Heart right ventricle (tissue), 16 donors: ENCODE results near the gene YWHAB. TPM values are rescaled to one million over a fixed set of nuclear protein-coding genes. Genes with fewer than 3 reads are reported as not detected.

Source experiments
- ATAC-seq, 8 donors: fragments of 200-7000 bp; cut with Tn5 transposase; one replicate each; pipeline ENCODE4 v1.9.1; 2020; ENCODE audit warnings: mild to moderate bottlenecking in 8 of 8, moderate library complexity in 8 of 8, moderate number of reproducible peaks in 1 of 8
- DNase-seq, 2 donors: peaks; one replicate each; pipeline ENCODE4 v3.0.0-alpha.2; 2020
- H3K27ac ChIP-seq, 10 donors: fragments of 200-600 bp; sonication (generic) in 2 of 10; one replicate each; pipeline versions ENCODE4 v1.5.0 to v1.8.0; 2020 to 2022; ENCODE audit warnings: mild to moderate bottlenecking in 3 of 10
- H3K27me3 ChIP-seq, 7 donors: fragments of 200-600 bp; one replicate each; pipeline ENCODE4 v1.8.0; 2021 to 2022; ENCODE audit warnings: mild to moderate bottlenecking in 2 of 7
- H3K36me3 ChIP-seq, 9 donors: fragments of 200-600 bp; sonication (generic) in 1 of 9; one replicate each; pipeline versions ENCODE4 v1.5.0 to v1.8.0; 2020 to 2022; ENCODE audit warnings: mild to moderate bottlenecking in 2 of 9
- H3K4me1 ChIP-seq, 9 donors: fragments of 200-600 bp; sonication (generic) in 1 of 9; one replicate each; pipeline versions ENCODE4 v1.5.0 to v1.8.0; 2020 to 2022; ENCODE audit warnings: mild to moderate bottlenecking in 4 of 9
- H3K4me3 ChIP-seq, 10 donors: fragments of 200-600 bp; sonication (generic) in 2 of 10; one replicate each; pipeline versions ENCODE4 v1.5.0 to v1.8.0; 2020 to 2022; ENCODE audit warnings: mild to moderate bottlenecking in 7 of 10, moderate library complexity in 2 of 10
- H3K9me3 ChIP-seq, 11 donors: fragments of 200-600 bp in 10 of 11; sonication (generic) in 2 of 11; one replicate each; pipeline versions ENCODE4 v1.5.0 to v1.8.0; 2013 to 2022; ENCODE audit warnings: mild to moderate bottlenecking in 2 of 11, control low read depth in 1 of 11, moderate library complexity in 1 of 11
- CTCF ChIP-seq, 9 donors: fragments of 200-600 bp; sonication (generic) in 2 of 9; IDR thresholded peaks; one replicate each; pipeline versions ENCODE4 v1.5.0 to v1.8.0; 2021 to 2022; ENCODE audit warnings: antibody characterized with exemption in 9 of 9, mild to moderate bottlenecking in 5 of 9, moderate library complexity in 1 of 9
- WGBS, 2 donors: extraction: QIAGEN DNeasy Blood & Tissue Kit; methylation state at CpG; one replicate each; pipeline ENCODE4 v1.1.7; 2013; ENCODE audit warnings: inconsistent platforms in 1 of 2; 5-methylcytosine and 5-hydroxymethylcytosine counted together
- intact Hi-C, 10 donors: fragments of 100-400 bp; cut with DNase I; formaldehyde crosslinking; loops; one replicate each; pipeline versions ENCODE4 v1.11.1 to v1.14.2; 2022
- polyA plus RNA-seq, 2 donors: library from polyadenylated mRNA; stranded (reverse); fragments of 200-250 nt; gene quantifications; one replicate each; pipeline ENCODE4 v1.2.3, GENCODE V29; 2013
- total RNA-seq, 10 donors: library from RNA; stranded (reverse); fragmentation: NEBNext Ultra II Directional in 3 of 10; extraction: Animal tissue kit (Norgen Biotek cat#: 25700) in 3 of 10; gene quantifications; one replicate each; pipeline versions ENCODE4 v1.2.1 to v1.2.4, GENCODE V29; 2021 to 2023
- donor health status: Arrhythmogenic right ventricular cardiomyopathy.
- donor health status: ischemic (EF 13 %, LVEDD 7.1; RV severe dilation, severe dysfunction).
- donor health status: healthy with polysubstance abuse.
- donor health status: DM: no; HTN: yes; CAD: no.
- donor health status: DM: no; HTN: no; CAD: no.
- donor health status: ischemic (EF 25% LVEDD 6.9; RV normal size, moderate dysfunction).
- donor health status: ischemic (EF 25% LVEDD 5.7; RV mildly dilated, moderate dysfunction).
- donor health status: healthy.
- donor health status: DM: yes; HTN: yes; CAD: no.
- donor health status: Ischemic cardiomyopathy.
- donor health status: ischemic (EF 35%, LVEDD 5.7; RV mildly dilated, moderate dysfunction).
- donor health status: nonischemic (EF 11% LVEDD 7.7; RV severe dilation, severe dysfunction).
- donor health status: DM: yes; HTN: yes; CAD: no.
- donor health status: PGD.
- donor health status: ischemic (EF 29% LVEDD 5.4; RV normal size, mild dysfunction).
- donor health status: nonischemic (EF 23%, LVEDD 6.1; RV moderate dilation, normal function).

The YWHAB gene
- total and polyA plus RNA-seq, 12 donors: 37.9 to 130 (median 114) TPM

GRCh38 chr20:44924541-44924940 lies 39.0 kb downstream of the YWHAB start:
- Histone ChIP-seq H3K36me3 (peaks cover 0 to 26% (median 0%) of the 10 kb centered on the region in 9 donors), H3K27me3 (no peaks in the 10 kb centered on the region), H3K27ac (no peak overlapping the region), H3K9me3 (no peaks in the 10 kb centered on the region), H3K4me3 (no peak overlapping the region), H3K4me1 (no peaks in the 10 kb centered on the region)
- DNase-seq: no peak
- intact Hi-C loops: no loop called here
- no peak for ATAC-seq
- TF ChIP-seq CTCF (IDR thresholded peaks at IDR 0.05): no peak
- WGBS, 2 donors: 53 to 64% methylated on average over 4 of the region's 4 CpGs

GRCh38 chr20:44928595-44928994 lies 43.1 kb downstream of the YWHAB start:
- no peak for ATAC-seq
- Histone ChIP-seq H3K27me3 (no peaks in the 10 kb centered on the region), H3K27ac (no peak overlapping the region), H3K4me1 (no peaks in the 10 kb centered on the region), H3K36me3 (peaks cover 0 to 27% (median 0%) of the 10 kb centered on the region in 9 donors), H3K9me3 (no peaks in the 10 kb centered on the region), H3K4me3 (no peak overlapping the region)
- intact Hi-C loops: no loop called here
- DNase-seq: no peak
- WGBS, 2 donors: 80 to 87% methylated on average over 3 of the region's 3 CpGs
- no peak for TF ChIP-seq CTCF (IDR thresholded peaks at IDR 0.05)

- no peaks in the 10 kb centered on the region for H3K27me3 ChIP-seq
- no peak overlapping the region for H3K4me3 ChIP-seq
- no peak overlapping the region for H3K27ac ChIP-seq
- WGBS, 2 donors: 89 to 93% methylated on average over 17 to 18 of the region's 18 CpGs
- H3K4me1 ChIP-seq: no peaks in the 10 kb centered on the region
- intact Hi-C loops: no loop called here
- H3K36me3 ChIP-seq: peaks cover 0 to 32% (median 0%) of the 10 kb centered on the region in 9 donors
- H3K9me3 ChIP-seq: no peaks in the 10 kb centered on the region
- DNase-seq (no peak), ATAC-seq (no peak)
- no peak for TF ChIP-seq CTCF (IDR thresholded peaks at IDR 0.05)
Measured at GRCh38 chr20:44930517-44931168, 45.1 kb downstream of the YWHAB start.

- WGBS, 2 donors: 83% methylated on average over 3 of the region's 3 CpGs
Measured at GRCh38 chr20:44931911-44932310, 46.4 kb downstream of the YWHAB start.

More at GRCh38 chr20:44931911-44932310, 46.4 kb downstream of the YWHAB start:
- Histone ChIP-seq H3K4me3 (no peak overlapping the region), H3K4me1 (no peaks in the 10 kb centered on the region), H3K27me3 (no peaks in the 10 kb centered on the region), H3K36me3 (peaks cover 0 to 45% (median 0%) of the 10 kb centered on the region in 9 donors), H3K27ac (no peak overlapping the region), H3K9me3 (no peaks in the 10 kb centered on the region)
- no peak for ATAC-seq
- intact Hi-C loops: no loop called here
- no peak for TF ChIP-seq CTCF (IDR thresholded peaks at IDR 0.05)
- no peak for DNase-seq
